Fibroblast of lung (primary cell): ENCODE data around the gene ARL15.

Experiments
- EZH2 ChIP-seq: IDR thresholded peaks from 2 replicates; pipeline ENCODE4 v1.5.1; 2012; ENCODE audit warnings: low read length, control low read depth, mild to moderate bottlenecking; ENCODE audit errors: missing control alignments
- TF ChIP-seq, protein P1 (sequence below), 2 donors: IDR thresholded peaks in 1 of 2; conservative IDR thresholded peaks in 1 of 2; 1 replicate in 1 of 2; 2 replicates in 1 of 2; pipeline ENCODE4 v1.5.1; 2011 to 2012; ENCODE audit warnings: low read length in 2 of 2, control low read depth in 1 of 2, inconsistent platforms in 1 of 2, low read depth in 1 of 2, mild to moderate bottlenecking in 1 of 2

DNA sequence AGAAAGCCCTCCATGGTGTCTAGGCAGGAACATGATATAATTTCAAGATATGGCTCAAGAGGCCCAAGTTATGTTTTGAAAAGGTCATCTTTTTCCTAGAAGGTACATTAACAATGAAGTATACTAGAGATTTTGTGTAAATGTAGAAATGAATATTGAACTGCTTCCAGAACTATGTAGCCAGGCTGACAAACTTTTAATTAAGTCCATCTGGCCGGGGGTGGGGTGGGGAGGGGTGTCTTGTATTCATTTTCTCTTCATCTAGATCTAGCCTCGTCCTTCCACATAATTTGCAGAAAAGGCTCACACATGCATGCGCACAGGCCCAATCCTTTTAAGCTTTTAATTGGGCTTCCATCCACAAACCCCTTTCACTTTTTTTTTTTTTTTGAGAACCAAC lies 323.3 kb downstream of the ARL15 start:
- TF ChIP-seq, protein P1, sequence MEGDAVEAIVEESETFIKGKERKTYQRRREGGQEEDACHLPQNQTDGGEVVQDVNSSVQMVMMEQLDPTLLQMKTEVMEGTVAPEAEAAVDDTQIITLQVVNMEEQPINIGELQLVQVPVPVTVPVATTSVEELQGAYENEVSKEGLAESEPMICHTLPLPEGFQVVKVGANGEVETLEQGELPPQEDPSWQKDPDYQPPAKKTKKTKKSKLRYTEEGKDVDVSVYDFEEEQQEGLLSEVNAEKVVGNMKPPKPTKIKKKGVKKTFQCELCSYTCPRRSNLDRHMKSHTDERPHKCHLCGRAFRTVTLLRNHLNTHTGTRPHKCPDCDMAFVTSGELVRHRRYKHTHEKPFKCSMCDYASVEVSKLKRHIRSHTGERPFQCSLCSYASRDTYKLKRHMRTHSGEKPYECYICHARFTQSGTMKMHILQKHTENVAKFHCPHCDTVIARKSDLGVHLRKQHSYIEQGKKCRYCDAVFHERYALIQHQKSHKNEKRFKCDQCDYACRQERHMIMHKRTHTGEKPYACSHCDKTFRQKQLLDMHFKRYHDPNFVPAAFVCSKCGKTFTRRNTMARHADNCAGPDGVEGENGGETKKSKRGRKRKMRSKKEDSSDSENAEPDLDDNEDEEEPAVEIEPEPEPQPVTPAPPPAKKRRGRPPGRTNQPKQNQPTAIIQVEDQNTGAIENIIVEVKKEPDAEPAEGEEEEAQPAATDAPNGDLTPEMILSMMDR (conservative IDR thresholded peaks at IDR 0.05 in 1 of 2, IDR thresholded peaks at IDR 0.05 in 1 of 2; ENCODE audit: low read depth in 1 of 2, low read length in 2 of 2), result no peak
- TF ChIP-seq EZH2, result no peak
